Transverse colon (tissue), 4 donors: ENCODE results near the gene IL1RAPL1.

Experiments used
- CTCF ChIP-seq, 5 experiments: fragments of 200-600 bp in 3 of 5; fragments of 450-650 bp in 2 of 5; sonication (generic) in 3 of 5; IDR thresholded peaks; 1 replicate in 2 of 5; 2 replicates in 3 of 5; pipeline ENCODE4 v1.5.1; 2016 to 2017; ENCODE audit warnings: antibody characterized with exemption in 5 of 5, inconsistent platforms in 3 of 5, mild to moderate bottlenecking in 2 of 5, moderate library complexity in 1 of 5
- EP300 ChIP-seq: sonication (generic); formaldehyde crosslinking; IDR thresholded peaks from one replicate; pipeline ENCODE4 v1.6.1; 2017; ENCODE audit warnings: antibody characterized with exemption, low read depth
- POLR2A ChIP-seq: fragments of 450-650 bp; IDR thresholded peaks from one replicate; pipeline ENCODE4 v1.6.1; 2016; ENCODE audit warnings: antibody characterized with exemption, mild to moderate bottlenecking, moderate library complexity
- POLR2AphosphoS5 ChIP-seq, 3 donors: sonication (generic); formaldehyde crosslinking; IDR thresholded peaks; one replicate each; pipeline ENCODE4 v1.6.1; 2016; ENCODE audit warnings: antibody characterized with exemption in 3 of 3

DNA sequence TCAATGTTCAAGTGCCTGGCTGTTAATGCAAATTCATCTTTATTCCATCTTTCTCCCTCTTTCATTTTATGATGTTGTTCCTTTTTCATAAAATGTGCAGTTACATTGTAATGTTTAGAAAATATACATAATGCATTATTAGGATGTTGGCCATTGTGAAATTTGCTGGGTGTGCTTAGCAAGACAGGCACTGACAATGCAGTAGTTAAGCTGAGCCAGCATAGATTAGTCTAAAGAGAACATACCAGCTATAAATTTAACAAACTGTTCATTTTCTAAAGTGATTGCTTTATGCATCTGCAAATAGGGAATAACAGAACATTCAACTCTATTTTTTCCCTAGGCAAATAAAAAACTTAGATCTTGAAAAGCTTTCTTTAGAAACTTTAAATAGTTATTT, 436.0 kb downstream of the IL1RAPL1 start:
- TF ChIP-seq CTCF (IDR thresholded peaks at IDR 0.05) (no peak), POLR2A (no peak), POLR2AphosphoS5 (IDR thresholded peaks at IDR 0.05) (no peak), EP300 (no peak)
